GM18508 (cell line): ENCODE measurements around the gene G6PC2.
"Not testable (repeated sequence)": the region's sequence is repeated elsewhere in the genome, so short reads cannot be mapped to it uniquely, and the experiment has no call there.

ENCODE experiments used
- ATAC-seq: cut with Tn5 transposase; IDR thresholded peaks from one replicate; pipeline ENCODE4 v1.9.1; 2021; ENCODE audit warnings: moderate number of reproducible peaks; ENCODE audit not compliant: insufficient read depth, unreplicated experiment

Gene G6PC2

GRCh38 chr2:168903888-168904287, 2.8 kb downstream of the G6PC2 start:
- ATAC-seq, result no peak

GRCh38 chr2:168904358-168904757, 3.3 kb downstream of the G6PC2 start:
- no peak for ATAC-seq

- no peak for ATAC-seq
These were observed 7.0 kb downstream of the G6PC2 start for GRCh38 chr2:168907940-168908662.

GRCh38 chr2:168910330-168910729, 9.2 kb downstream of the G6PC2 start:
- ATAC-seq, result no peak

- no peak for ATAC-seq
These were observed 11.4 kb downstream of the G6PC2 start for GRCh38 chr2:168912466-168912865.

GRCh38 chr2:168912901-168913369, 11.8 kb downstream of the G6PC2 start:
- ATAC-seq, result no peak

- ATAC-seq, result no peak
These were observed 12.4 kb downstream of the G6PC2 start for GRCh38 chr2:168913495-168913894.

- ATAC-seq, result no peak
These were observed 14.6 kb downstream of the G6PC2 start for GRCh38 chr2:168915441-168916330.

- ATAC-seq, result no peak
These were observed 15.2 kb downstream of the G6PC2 start for GRCh38 chr2:168916331-168916675.

GRCh38 chr2:168920504-168921157, 19.5 kb downstream of the G6PC2 start:
- no peak for ATAC-seq

GRCh38 chr2:168926621-168927386, 25.7 kb downstream of the G6PC2 start:
- no peak for ATAC-seq

- no peak for ATAC-seq
These were observed 27.2 kb downstream of the G6PC2 start for GRCh38 chr2:168928113-168928831.

- no peak for ATAC-seq
These were observed 27.9 kb downstream of the G6PC2 start for GRCh38 chr2:168929031-168929430.

GRCh38 chr2:168930242-168930641, 29.2 kb downstream of the G6PC2 start:
- ATAC-seq, result no peak

- not testable (repeated sequence) for ATAC-seq
These were observed 31.1 kb downstream of the G6PC2 start for GRCh38 chr2:168932174-168932573.

GRCh38 chr2:168934826-168935225, 33.7 kb downstream of the G6PC2 start:
- no peak for ATAC-seq

GRCh38 chr2:168935810-168936581, 34.9 kb downstream of the G6PC2 start:
- no peak for ATAC-seq

- no peak for ATAC-seq
These were observed 38.0 kb downstream of the G6PC2 start for GRCh38 chr2:168939061-168939460.

GRCh38 chr2:168939918-168940317, 38.8 kb downstream of the G6PC2 start:
- ATAC-seq, result peak; percentile 77
